Measurements from ENCODE around the gene CDYL. TPM values are rescaled to one million over a fixed set of nuclear protein-coding genes. Genes with fewer than 3 reads are reported as not detected.

The CDYL gene
- total and polyA plus RNA-seq, 11 donors = 4.3 to 45.2 (median 30.6) TPM

- Histone ChIP-seq H3K36me3 (no peaks in the 10 kb centered on the region), H3K4me1 (peaks cover 0 to 4% (median 0%) of the 10 kb centered on the region in 12 donors), H3K27me3 (no peaks in the 10 kb centered on the region), H3K4me3 (no peak overlapping the region), H3K27ac (no peak overlapping the region), H3K9me3 (peaks cover 0 to 21% (median 6%) of the 10 kb centered on the region in 12 donors)
- TF ChIP-seq CTCF (IDR thresholded peaks at IDR 0.05) = no peak
- TF ChIP-seq POLR2A (IDR thresholded peaks at IDR 0.05) = no peak
- DNase-seq (no peak), ATAC-seq (no peak)
- WGBS, 4 donors = 62 to 81% (median 64%) methylated on average over 3 of the region's 3 CpGs
- intact Hi-C loops (cut with DNase I) = no loop called here
These were observed 203.2 kb downstream of the CDYL start for GRCh38 chr6:4979426-4979825.

GRCh38 chr6:4981761-4982160 lies 205.6 kb downstream of the CDYL start:
- DNase-seq (no peak), ATAC-seq (no peak)
- Histone ChIP-seq H3K4me1 (no peaks in the 10 kb centered on the region), H3K9me3 (peaks cover 0 to 20% (median 6%) of the 10 kb centered on the region in 12 donors), H3K4me3 (no peak overlapping the region), H3K27ac (no peak overlapping the region), H3K36me3 (no peaks in the 10 kb centered on the region), H3K27me3 (no peaks in the 10 kb centered on the region)
- intact Hi-C loops (cut with DNase I) = no loop called here
- no peak for TF ChIP-seq CTCF (IDR thresholded peaks at IDR 0.05)
- TF ChIP-seq POLR2A (IDR thresholded peaks at IDR 0.05) = no peak
- WGBS, 4 donors = 54 to 74% (median 58%) methylated on average over 6 of the region's 6 CpGs

- 76 to 84% (median 81%) methylated on average over 6 of the region's 6 CpGs for WGBS, 4 donors
- TF ChIP-seq CTCF (IDR thresholded peaks at IDR 0.05) (no peak), POLR2A (IDR thresholded peaks at IDR 0.05) (no peak)
- no peak for DNase-seq
- H3K27ac ChIP-seq = no peak overlapping the region
- H3K9me3 ChIP-seq = peaks cover 0 to 18% (median 6%) of the 10 kb centered on the region in 12 donors
- intact Hi-C loops (cut with DNase I) = no loop called here
- no peaks in the 10 kb centered on the region for H3K36me3 ChIP-seq
- ATAC-seq = no peak
- H3K4me1 ChIP-seq = no peaks in the 10 kb centered on the region
- H3K4me3 ChIP-seq = no peak overlapping the region
- H3K27me3 ChIP-seq = no peaks in the 10 kb centered on the region
These were observed 207.1 kb downstream of the CDYL start for GRCh38 chr6:4983322-4983721.

- Histone ChIP-seq H3K9me3 (no peaks in the 10 kb centered on the region), H3K4me3 (no peak overlapping the region), H3K36me3 (no peaks in the 10 kb centered on the region), H3K27ac (no peak overlapping the region), H3K4me1 (no peaks in the 10 kb centered on the region), H3K27me3 (no peaks in the 10 kb centered on the region)
- WGBS, 4 donors = 74 to 78% (median 75%) methylated on average over 3 of the region's 3 CpGs
- TF ChIP-seq CTCF (IDR thresholded peaks at IDR 0.05) = no peak
- no peak for TF ChIP-seq POLR2A (IDR thresholded peaks at IDR 0.05)
- DNase-seq = no peak
- intact Hi-C loops (cut with DNase I) = no loop called here
- ATAC-seq = no peak
These were observed 210.8 kb downstream of the CDYL start for GRCh38 chr6:4986999-4987398.

Measured in heart left ventricle (tissue), 16 donors.